Osteocyte (in vitro differentiated cells): ENCODE results near the gene SHISA4. TPM values are rescaled to one million over a fixed set of nuclear protein-coding genes. Genes with fewer than 3 reads are reported as not detected.
"Not testable (repeated sequence)": the region's sequence is repeated elsewhere in the genome, so short reads cannot be mapped to it uniquely, and the experiment has no call there.

Experiments used
- DNase-seq: peaks from one replicate; pipeline ENCODE4 v3.0.0; 2021; ENCODE audit warnings: mixed read lengths; ENCODE audit not compliant: unreplicated experiment; ENCODE audit errors: extremely low spot score
- H3K27ac Mint-ChIP-seq: one replicate; pipeline ENCODE4 v1.8.0; 2021; ENCODE audit warnings: mild to moderate bottlenecking, mixed read lengths; ENCODE audit not compliant: unreplicated experiment
- H3K27me3 Mint-ChIP-seq: one replicate; pipeline ENCODE4 v1.8.0; 2021; ENCODE audit warnings: mixed read lengths; ENCODE audit not compliant: unreplicated experiment
- H3K36me3 Mint-ChIP-seq: one replicate; pipeline ENCODE4 v1.8.0; 2021; ENCODE audit warnings: mixed read lengths; ENCODE audit not compliant: unreplicated experiment
- H3K4me1 Mint-ChIP-seq: one replicate; pipeline ENCODE4 v1.8.0; 2021; ENCODE audit warnings: mixed read lengths; ENCODE audit not compliant: unreplicated experiment
- H3K4me3 Mint-ChIP-seq: one replicate; pipeline ENCODE4 v1.8.0; 2021; ENCODE audit warnings: mild to moderate bottlenecking, moderate library complexity, mixed read lengths; ENCODE audit not compliant: unreplicated experiment
- H3K9me3 Mint-ChIP-seq: one replicate; pipeline ENCODE4 v1.8.0; 2021; ENCODE audit warnings: mixed read lengths; ENCODE audit not compliant: unreplicated experiment
- CTCF ChIP-seq: fragments of 200-600 bp; sonication (generic); IDR thresholded peaks from 2 replicates; pipeline ENCODE4 v1.5.0; 2021; ENCODE audit warnings: antibody characterized with exemption, mild to moderate bottlenecking, moderate library complexity
- microRNA-seq: library from miRNA; unstranded; fragments of <30 nt; microRNA quantifications from one replicate; pipeline ENCODE4 v1.1.0, GENCODE V29; 2020; ENCODE audit not compliant: unreplicated experiment
- total RNA-seq: library from RNA; stranded (reverse); gene quantifications from 2 replicates; pipeline ENCODE4 v1.2.1, GENCODE V29; 2021

Gene SHISA4
- total RNA-seq, 1 donor from 2014 or later: 31.4 TPM

- H3K27ac Mint-ChIP-seq: peak overlapping the region; percentile 87
- H3K36me3 Mint-ChIP-seq: peaks cover 2% of the 10 kb centered on the region
- H3K27me3 Mint-ChIP-seq: no peaks in the 10 kb centered on the region
- peaks cover 59% of the 10 kb centered on the region for H3K4me1 Mint-ChIP-seq
- no peak overlapping the region for H3K4me3 Mint-ChIP-seq
- H3K9me3 Mint-ChIP-seq: no peaks in the 10 kb centered on the region
- DNase-seq: no peak
- TF ChIP-seq CTCF: no peak
Measured at GRCh38 chr1:201939574-201939973, 50.9 kb downstream of the SHISA4 start.

- not testable (repeated sequence) for H3K9me3 Mint-ChIP-seq, H3K36me3 Mint-ChIP-seq, H3K27me3 Mint-ChIP-seq, DNase-seq, H3K4me3 Mint-ChIP-seq
- Mint-ChIP-seq H3K27ac (peak overlapping the region; percentile 87), H3K4me1 (peaks cover 59% of the 10 kb centered on the region)
Measured at GRCh38 chr1:201940316-201940715, 51.6 kb downstream of the SHISA4 start.

GRCh38 chr1:201941420-201942128, 52.9 kb downstream of the SHISA4 start:
- Mint-ChIP-seq H3K4me3 (peak overlapping the region; percentile 51), H3K27me3 (no peaks in the 10 kb centered on the region), H3K4me1 (peaks cover 68% of the 10 kb centered on the region), H3K27ac (peak overlapping the region; percentile 70), H3K36me3 (no peaks in the 10 kb centered on the region), H3K9me3 (no peaks in the 10 kb centered on the region)
- no peak for TF ChIP-seq CTCF
- DNase-seq: no peak

- H3K27ac Mint-ChIP-seq: peak overlapping the region; percentile 70
- H3K4me1 Mint-ChIP-seq: peaks cover 74% of the 10 kb centered on the region
- no peak for DNase-seq
- no peaks in the 10 kb centered on the region for H3K9me3 Mint-ChIP-seq
- H3K36me3 Mint-ChIP-seq: no peaks in the 10 kb centered on the region
- H3K4me3 Mint-ChIP-seq: no peak overlapping the region
- no peak for TF ChIP-seq CTCF
- no peaks in the 10 kb centered on the region for H3K27me3 Mint-ChIP-seq
Measured at GRCh38 chr1:201942129-201942495, 53.4 kb downstream of the SHISA4 start.

Small RNA genes lying within 50 kb of the gene (microRNA-seq; reads per million reads assigned to microRNA genes)
- not detected for gene MIR6739

Other genes starting within 250 kb of the SHISA4 start
- gene IPO9, start 59.7 kb upstream of the SHISA4 start, total RNA-seq: 63.3 and 65.0 TPM in 2 replicates
- gene LMOD1, start 57.6 kb downstream of the SHISA4 start, total RNA-seq: 15.1 and 15.9 TPM in 2 replicates
- 48.0 and 50.8 TPM in 2 replicates for gene TIMM17A, start 66.6 kb downstream of the SHISA4 start, total RNA-seq
- gene RNPEP, start 93.8 kb downstream of the SHISA4 start, total RNA-seq: 51.4 and 53.9 TPM in 2 replicates
- gene ELF3, start 121.7 kb downstream of the SHISA4 start, total RNA-seq: 0.26 and 0.56 TPM in 2 replicates
- gene GPR37L1, start 234.0 kb downstream of the SHISA4 start, total RNA-seq: not detected in 2 replicates